Hematopoietic multipotent progenitor cell treated with erythropoietin and hydrocortisone succinate and interleukin-3 and kit ligand, for 15 days (in vitro differentiated cells): ENCODE data around the gene CIPC.

Experiments
- DNase-seq: peaks from one replicate; pipeline ENCODE4 v3.0.0-alpha.2; 2015; ENCODE audit warnings: low spot score

The CIPC gene

GRCh38 chr14:77097700-77098528 is at the start of gene CIPC:
CIPC (plus strand) TSS chr14:77098258; CDS start chr14:77105709, 7,451 bp downstream.
- peak; percentile 99 for DNase-seq

- no peak for DNase-seq
Measured at GRCh38 chr14:77051116-77051515, 46.9 kb upstream of the CIPC start.

GRCh38 chr14:77052281-77053044 is 45.6 kb upstream of the CIPC start:
- no peak for DNase-seq

GRCh38 chr14:77053046-77053841 is 44.8 kb upstream of the CIPC start:
- DNase-seq = peak; percentile 73

DNA sequence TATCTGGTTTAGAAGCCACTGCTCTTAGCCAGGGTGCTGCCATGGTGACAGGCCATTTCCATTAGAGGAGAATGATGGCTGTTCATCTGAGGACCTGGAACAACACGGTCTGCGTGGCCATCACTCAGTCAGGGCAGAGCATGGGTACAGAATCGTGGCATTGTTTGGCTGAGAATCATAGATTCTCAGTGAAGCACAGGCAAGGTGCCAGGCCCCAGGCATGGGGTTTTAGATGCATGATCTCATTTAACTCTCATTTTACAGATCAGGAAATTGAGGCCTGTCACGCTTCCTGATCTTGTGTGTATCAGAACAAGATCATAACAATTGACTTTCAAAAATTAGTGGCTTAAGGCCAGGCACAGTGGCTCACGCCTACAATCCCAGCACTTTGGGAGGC is 42.8 kb upstream of the CIPC start:
- DNase-seq = no peak

DNA sequence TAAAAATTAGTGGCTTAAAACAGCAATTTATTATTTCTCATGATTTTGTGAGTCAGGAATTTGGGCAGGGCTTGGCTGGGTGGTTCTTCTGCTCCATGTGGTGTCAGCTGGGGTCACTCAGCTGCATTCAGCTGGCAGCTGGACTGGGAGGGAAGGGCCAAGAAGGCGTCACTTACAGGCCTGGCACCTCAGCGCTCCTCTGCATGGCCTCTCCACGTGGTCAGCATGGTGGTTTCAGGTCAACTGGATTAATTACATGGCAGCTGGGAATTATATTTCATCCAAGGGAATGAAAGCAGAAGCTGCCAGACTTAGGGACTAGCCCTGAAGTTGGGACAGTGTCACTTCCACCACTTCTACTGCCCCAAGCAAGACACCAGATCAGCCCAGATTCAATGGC is 42.1 kb upstream of the CIPC start:
- DNase-seq = no peak

- no peak for DNase-seq
Measured at GRCh38 chr14:77058117-77058516, 39.9 kb upstream of the CIPC start.

DNA sequence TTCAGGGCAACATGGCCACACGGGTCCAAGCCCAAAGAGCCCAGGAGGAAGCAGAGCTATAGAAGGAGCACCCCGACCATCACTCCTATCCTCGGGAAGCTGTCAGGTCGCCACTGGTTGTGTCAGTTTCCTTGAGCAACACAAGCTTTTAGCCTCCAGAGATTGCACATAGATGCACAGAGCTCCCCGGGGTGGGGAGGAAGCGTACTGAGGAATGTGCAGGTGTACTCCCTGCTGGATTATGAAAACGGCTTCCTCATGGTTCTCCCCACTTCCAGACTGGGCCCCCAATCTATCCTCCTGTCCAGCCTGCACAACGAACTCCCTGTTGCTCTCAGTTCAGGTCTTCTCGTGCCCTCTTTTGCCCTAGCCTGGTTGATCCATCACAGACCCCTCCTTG is 39.3 kb upstream of the CIPC start:
- no peak for DNase-seq

GRCh38 chr14:77059276-77059915 is 38.7 kb upstream of the CIPC start:
- no peak for DNase-seq

DNA sequence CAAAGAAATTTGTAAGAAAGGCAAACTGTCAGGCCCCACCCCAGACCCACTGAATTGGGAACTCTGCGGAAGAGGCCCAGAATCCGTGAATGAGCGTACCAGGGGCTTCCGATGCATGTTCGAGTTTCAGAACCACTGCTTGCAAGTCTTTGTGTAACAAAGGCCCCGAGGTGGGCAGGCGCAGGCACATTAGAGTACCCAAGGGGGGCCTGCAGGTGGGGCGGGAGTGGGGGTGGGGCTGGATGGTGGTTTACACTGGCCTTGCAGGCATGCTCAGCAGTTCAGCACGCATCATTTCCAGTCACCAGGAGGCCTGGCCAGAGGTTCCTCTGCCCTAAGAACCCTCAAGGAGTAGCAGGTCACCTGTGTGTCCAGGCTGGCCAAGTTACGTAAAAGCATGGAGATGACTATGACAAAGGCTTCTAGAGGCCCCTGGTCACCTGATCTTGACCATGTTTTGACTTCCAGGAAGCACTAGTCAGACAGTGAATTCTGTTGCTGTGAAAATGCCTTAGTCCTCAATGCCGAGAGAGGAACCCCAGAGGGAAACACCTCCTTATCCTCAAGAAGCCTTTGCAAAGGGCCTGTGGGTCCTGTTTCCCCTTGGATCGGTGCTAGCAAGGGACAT is 36.3 kb upstream of the CIPC start:
- no peak for DNase-seq

- no peak for DNase-seq
Measured at GRCh38 chr14:77062261-77062660, 35.8 kb upstream of the CIPC start.

DNA sequence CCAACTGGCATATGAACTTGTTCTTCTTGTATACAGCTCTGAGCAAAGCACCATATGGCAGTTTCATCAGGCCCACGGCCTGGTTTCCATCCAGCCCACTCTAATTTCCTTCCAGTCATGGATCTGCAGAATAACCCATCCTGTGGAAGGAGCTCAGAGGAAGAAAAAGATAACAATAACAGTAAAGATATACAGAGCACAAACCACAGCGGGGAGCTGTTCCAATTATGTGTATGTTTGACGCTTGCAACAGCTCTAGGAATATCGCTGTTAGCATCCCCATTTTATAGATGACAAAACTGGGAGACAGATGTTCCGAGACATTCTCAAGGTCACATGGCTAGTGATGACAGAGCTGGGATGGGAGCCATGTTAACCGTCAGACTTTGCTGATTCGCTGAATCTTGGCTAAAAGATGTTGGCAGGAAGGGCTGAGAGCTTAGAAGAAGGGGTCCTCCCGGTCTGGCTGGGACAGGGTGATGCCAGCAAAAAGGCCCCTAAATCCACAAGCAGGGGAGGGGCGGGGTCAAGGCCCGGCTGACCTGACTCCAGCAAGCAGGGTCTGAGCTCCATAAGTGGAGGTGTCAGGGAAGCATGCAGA is 34.4 kb upstream of the CIPC start:
- no peak for DNase-seq

DNA sequence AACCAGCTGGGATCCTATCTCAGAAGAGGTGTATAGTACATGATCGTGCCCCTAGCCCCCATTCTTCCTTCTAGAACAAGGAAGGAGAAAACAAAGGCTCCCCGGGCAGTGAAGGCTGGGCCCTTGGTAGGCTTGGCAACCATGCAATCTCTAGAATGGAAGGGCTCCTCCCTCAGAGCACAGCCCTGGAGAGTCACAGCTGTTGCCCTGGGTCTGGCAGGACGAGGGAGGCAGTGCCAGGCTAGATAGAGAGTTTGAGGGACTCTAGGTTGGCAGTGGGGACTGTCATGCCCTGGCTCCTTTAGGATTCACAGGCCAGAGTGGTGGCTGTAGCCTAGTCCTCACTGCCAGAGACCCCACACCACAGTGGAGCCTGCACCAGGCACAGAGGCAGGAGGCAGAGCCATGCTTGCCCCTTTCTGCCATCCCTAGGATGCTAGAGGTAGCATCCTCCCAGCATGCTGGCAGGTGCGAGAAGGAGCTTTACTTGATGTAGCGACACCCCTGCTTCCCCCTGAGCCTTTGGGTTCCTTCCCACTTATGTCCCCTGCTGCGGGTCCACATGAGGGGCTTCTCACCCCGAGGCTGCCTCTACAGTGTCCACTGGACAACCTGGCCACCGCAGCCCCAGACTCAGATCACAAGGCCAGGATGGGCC is 33.4 kb upstream of the CIPC start:
- no peak for DNase-seq

DNA sequence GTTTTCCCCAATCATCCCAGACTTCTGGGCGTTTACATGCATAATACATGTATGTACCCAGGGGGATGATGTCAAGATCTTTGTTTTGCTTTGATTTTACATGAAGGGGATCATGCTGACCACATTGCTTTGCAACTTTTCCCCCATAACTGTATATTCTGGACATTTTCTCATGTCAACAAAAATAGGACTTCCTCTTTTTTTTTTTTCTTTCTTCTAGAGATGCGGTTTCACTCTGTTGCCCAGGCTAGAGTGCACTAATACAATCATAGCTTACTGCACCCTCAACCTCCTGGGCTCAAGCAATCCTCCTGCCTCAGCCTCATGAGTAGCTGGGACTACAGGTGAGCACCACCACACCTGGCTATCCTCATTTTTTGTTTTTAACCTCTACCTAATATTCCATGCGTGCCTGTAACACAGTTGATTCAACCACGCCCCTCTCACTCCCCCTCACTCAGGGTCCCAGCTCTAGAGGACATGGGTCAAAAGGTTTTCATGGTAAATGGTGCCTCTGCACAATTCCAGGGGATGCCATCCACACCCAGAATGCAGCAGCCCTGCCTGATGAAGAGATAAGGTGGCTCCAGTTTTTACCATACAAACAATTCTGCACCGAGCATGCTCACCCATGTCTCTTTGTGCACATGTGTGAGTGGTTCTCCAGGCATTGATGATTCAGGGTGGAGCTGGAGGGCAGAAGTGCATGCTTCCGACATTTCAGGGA is 32.0 kb upstream of the CIPC start:
- no peak for DNase-seq

DNA sequence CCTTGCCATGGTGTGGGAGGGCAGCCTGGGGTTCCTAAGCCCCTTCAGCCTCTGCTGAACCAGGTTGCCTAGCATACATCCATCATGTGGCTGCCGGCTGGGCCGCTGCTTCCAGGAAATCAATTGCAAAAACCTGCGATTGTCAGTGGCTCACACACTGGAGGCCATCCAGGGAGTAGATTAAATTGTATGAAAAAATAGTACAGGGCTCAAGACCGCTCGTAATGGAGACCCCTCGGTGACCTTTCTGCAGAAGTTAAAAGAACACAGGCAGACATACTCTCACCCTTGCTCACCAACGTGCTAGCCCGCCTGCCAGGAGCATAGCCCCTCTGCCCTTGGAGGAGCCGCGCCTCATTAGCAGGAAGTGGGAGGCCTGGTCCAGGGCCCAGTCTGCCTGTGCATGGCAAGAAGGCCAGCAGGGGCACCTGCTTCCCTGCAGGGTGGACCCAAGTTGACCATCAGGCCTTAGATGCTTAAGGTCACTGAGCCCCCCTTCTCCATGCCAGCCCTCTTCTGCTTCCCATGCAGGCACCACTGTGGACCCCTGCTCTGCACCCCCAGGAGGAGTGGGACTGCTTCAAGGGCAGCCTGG is 31.4 kb upstream of the CIPC start:
- DNase-seq = no peak

DNA sequence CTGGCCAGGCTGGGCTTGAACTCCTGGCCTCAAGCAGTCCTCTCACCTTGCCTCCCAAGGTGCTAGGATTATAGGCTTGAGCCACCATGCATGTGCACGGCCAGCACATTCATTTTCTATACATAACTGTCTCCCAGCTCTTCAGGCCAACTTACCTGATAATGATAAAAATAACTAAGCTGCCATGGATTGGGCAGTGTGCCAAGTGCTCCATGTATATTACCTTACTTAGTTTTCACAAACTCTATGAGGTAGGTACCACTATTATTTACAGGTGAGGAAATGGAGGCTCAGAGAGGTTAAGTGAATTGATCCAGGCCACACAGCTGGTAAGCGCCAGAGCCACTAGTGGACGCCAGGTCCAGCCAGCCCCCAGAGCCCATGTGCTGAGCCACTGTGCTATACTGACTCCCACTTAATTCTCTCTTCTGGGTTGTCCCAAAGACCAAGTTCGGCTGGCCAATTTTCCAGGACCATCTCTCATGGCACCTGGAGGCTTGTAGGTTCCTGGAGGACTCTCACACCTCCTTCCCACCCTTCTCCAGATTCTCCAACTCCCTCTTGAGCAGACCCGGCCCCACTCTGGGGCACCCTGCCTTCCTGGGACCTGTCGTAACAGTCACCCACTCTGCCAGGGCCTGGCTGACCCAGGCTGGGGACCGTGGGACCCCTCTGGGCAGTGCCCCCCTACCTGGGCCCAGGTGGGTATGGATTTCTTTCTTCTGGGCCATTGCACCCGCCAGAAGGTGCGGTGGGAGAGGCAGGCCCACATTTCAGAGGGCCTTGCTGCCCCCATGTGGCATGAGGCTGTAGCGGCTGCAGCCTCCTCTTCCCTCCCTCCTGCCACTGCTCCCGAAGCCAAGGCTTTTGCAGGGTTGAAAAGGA is 30.2 kb upstream of the CIPC start:
- peak; percentile 50 for DNase-seq

- DNase-seq = no peak
Measured at GRCh38 chr14:77068517-77069200, 29.4 kb upstream of the CIPC start.

GRCh38 chr14:77069551-77069950 is 28.5 kb upstream of the CIPC start:
- DNase-seq = no peak
